ENCODE results near the gene SCNN1G.

The SCNN1G gene

DNA sequence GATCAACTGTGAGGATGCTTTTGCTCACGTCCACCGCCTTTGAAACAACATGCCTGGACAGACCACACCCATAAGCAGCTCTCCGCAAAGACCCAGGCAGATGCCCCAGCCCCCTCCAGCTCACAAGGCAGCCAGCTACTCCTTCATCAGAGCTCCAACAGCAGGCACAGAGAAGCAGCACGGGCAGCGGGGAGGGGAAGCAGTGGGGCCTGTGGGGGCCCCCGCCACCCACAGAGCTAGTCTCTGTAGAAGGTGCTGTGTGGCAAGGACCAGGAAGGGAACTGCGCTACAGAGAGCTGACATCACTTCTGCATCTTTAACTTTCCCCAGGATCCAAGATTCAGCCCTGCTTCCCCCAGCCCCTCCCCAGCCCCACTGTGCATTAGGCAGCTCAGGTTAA lies 10.0 kb upstream of the SCNN1G start:
- H3K9me3 Mint-ChIP-seq, result no peaks in the 10 kb centered on the region
- no peaks in the 10 kb centered on the region for H3K36me3 Mint-ChIP-seq (ENCODE audit: low read depth)
- H3K27me3 Mint-ChIP-seq (ENCODE audit: low read depth), result peaks cover 31% of the 10 kb centered on the region
- no peak overlapping the region for H3K27ac Mint-ChIP-seq
- H3K4me1 Mint-ChIP-seq (ENCODE audit: low read depth), result no peaks in the 10 kb centered on the region
- no peak overlapping the region for H3K4me3 Mint-ChIP-seq

DNA sequence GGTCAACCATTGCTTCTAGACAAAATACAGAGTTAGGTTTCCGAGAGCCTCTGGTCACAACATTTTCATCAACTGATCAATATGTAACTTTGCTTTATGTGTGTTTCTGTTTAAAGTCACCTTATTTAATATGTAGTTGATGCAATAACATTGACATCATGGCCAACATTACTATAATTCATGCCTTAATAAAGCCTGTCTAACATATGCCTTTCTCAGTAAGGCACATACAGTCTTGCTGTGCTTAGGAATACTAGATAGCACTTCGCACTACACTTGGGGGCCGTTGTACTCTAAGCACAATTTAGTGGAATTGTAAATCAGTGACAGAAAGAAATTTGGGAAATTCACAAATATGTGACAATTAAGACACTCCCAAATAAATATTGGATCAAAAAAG lies 9.6 kb upstream of the SCNN1G start:
- Mint-ChIP-seq H3K36me3 (ENCODE audit: low read depth) (no peaks in the 10 kb centered on the region), H3K27me3 (ENCODE audit: low read depth) (peaks cover 27% of the 10 kb centered on the region), H3K9me3 (no peaks in the 10 kb centered on the region), H3K4me3 (no peak overlapping the region), H3K4me1 (ENCODE audit: low read depth) (no peaks in the 10 kb centered on the region), H3K27ac (no peak overlapping the region)

GRCh38 chr16:23174622-23175021 lies 7.9 kb upstream of the SCNN1G start:
- Mint-ChIP-seq H3K4me3 (no peak overlapping the region), H3K4me1 (ENCODE audit: low read depth) (no peaks in the 10 kb centered on the region), H3K27me3 (ENCODE audit: low read depth) (peaks cover 34% of the 10 kb centered on the region), H3K36me3 (ENCODE audit: low read depth) (no peaks in the 10 kb centered on the region), H3K9me3 (no peaks in the 10 kb centered on the region), H3K27ac (no peak overlapping the region)

GRCh38 chr16:23175651-23176050 lies 6.9 kb upstream of the SCNN1G start:
- H3K27me3 Mint-ChIP-seq (ENCODE audit: low read depth), result peaks cover 29% of the 10 kb centered on the region
- no peaks in the 10 kb centered on the region for H3K9me3 Mint-ChIP-seq
- H3K36me3 Mint-ChIP-seq (ENCODE audit: low read depth), result no peaks in the 10 kb centered on the region
- no peaks in the 10 kb centered on the region for H3K4me1 Mint-ChIP-seq (ENCODE audit: low read depth)
- H3K4me3 Mint-ChIP-seq, result no peak overlapping the region
- no peak overlapping the region for H3K27ac Mint-ChIP-seq

- Mint-ChIP-seq H3K9me3 (no peaks in the 10 kb centered on the region), H3K27me3 (ENCODE audit: low read depth) (peaks cover 51% of the 10 kb centered on the region), H3K4me3 (no peak overlapping the region), H3K4me1 (ENCODE audit: low read depth) (peaks cover 4% of the 10 kb centered on the region), H3K27ac (no peak overlapping the region), H3K36me3 (ENCODE audit: low read depth) (no peaks in the 10 kb centered on the region)
Measured at GRCh38 chr16:23181506-23181905, 1.0 kb upstream of the SCNN1G start.

DNA sequence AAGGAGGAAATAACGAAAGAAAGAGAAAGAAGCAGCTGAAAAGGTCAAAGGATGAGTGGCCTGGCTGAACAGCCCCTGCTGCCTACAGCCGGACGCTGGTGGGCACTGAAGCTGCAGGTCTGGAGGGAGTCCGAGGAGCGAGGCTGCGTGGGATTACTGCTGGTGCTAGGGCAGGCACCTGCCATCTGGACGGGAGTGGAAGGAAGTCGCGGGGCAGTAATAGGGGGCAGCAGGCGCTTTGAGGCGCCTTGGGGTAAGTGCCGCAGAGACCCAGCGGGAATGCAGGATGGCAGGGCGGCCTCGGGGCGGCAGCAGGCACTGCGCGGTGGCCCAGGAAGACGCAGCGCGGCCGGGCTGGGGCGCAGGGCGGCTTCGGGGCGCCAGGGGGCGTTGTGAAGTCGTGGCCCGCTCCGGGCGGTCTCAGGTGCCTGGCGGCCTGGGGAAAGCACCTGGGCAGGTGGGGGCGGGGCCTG lies 303 bp upstream of the SCNN1G start:
- Mint-ChIP-seq H3K9me3 (no peaks in the 10 kb centered on the region), H3K36me3 (ENCODE audit: low read depth) (no peaks in the 10 kb centered on the region), H3K4me3 (no peak overlapping the region), H3K4me1 (ENCODE audit: low read depth) (peaks cover 4% of the 10 kb centered on the region), H3K27me3 (ENCODE audit: low read depth) (peaks cover 55% of the 10 kb centered on the region), H3K27ac (no peak overlapping the region)

DNA sequence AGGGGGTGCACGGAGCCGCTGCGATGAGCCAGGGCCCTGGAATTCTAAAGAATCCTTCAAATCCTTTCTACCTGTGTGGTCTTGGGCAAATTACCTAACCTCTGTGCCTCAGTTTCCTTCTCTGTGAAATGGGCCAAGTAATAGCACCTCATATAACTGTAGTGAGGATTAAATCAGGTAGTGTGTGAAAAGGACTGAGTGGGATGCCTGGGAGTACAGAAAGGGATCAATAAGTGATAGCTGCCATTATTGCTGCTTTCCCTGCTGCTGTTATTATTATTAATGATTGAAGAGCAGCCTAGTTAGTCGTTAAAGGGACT lies 958 bp downstream of the SCNN1G start:
- Mint-ChIP-seq H3K27ac (no peak overlapping the region), H3K36me3 (ENCODE audit: low read depth) (no peaks in the 10 kb centered on the region), H3K9me3 (no peaks in the 10 kb centered on the region), H3K27me3 (ENCODE audit: low read depth) (peaks cover 52% of the 10 kb centered on the region), H3K4me1 (ENCODE audit: low read depth) (peaks cover 4% of the 10 kb centered on the region), H3K4me3 (no peak overlapping the region)

GRCh38 chr16:23185656-23186055 lies 3.1 kb downstream of the SCNN1G start:
- H3K27ac Mint-ChIP-seq, result no peak overlapping the region
- peaks cover 4% of the 10 kb centered on the region for H3K4me1 Mint-ChIP-seq (ENCODE audit: low read depth)
- H3K27me3 Mint-ChIP-seq (ENCODE audit: low read depth), result peaks cover 48% of the 10 kb centered on the region
- no peaks in the 10 kb centered on the region for H3K36me3 Mint-ChIP-seq (ENCODE audit: low read depth)
- no peaks in the 10 kb centered on the region for H3K9me3 Mint-ChIP-seq
- H3K4me3 Mint-ChIP-seq, result no peak overlapping the region

GRCh38 chr16:23186171-23186570 lies 3.6 kb downstream of the SCNN1G start:
- Mint-ChIP-seq H3K36me3 (ENCODE audit: low read depth) (no peaks in the 10 kb centered on the region), H3K9me3 (no peaks in the 10 kb centered on the region), H3K4me1 (ENCODE audit: low read depth) (peaks cover 4% of the 10 kb centered on the region), H3K27me3 (ENCODE audit: low read depth) (peaks cover 44% of the 10 kb centered on the region), H3K27ac (no peak overlapping the region), H3K4me3 (no peak overlapping the region)

- peaks cover 33% of the 10 kb centered on the region for H3K27me3 Mint-ChIP-seq (ENCODE audit: low read depth)
- no peaks in the 10 kb centered on the region for H3K4me1 Mint-ChIP-seq (ENCODE audit: low read depth)
- H3K36me3 Mint-ChIP-seq (ENCODE audit: low read depth), result no peaks in the 10 kb centered on the region
- H3K4me3 Mint-ChIP-seq, result no peak overlapping the region
- no peaks in the 10 kb centered on the region for H3K9me3 Mint-ChIP-seq
- H3K27ac Mint-ChIP-seq, result no peak overlapping the region
Measured at GRCh38 chr16:23187341-23187740, 4.8 kb downstream of the SCNN1G start.

DNA sequence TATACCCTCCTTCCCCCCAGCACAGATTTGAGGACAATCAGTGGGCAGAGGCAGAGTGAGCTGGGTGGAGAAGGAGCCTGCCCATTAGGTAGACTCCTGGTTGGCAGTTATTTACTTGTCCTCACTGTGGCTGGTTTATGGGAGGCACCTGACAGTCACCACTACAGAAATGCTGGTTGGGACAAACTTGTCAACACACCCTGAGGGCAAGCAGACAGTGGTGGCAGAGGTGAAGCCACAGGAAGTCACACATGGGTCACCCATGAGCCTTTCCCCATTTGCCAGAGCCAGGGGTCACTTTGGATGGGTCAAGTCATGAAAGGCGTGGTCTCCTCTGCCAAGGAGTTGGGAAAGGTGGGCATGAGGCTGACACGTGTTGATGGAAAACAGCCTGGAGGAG lies 6.4 kb downstream of the SCNN1G start:
- Mint-ChIP-seq H3K4me3 (no peak overlapping the region), H3K9me3 (no peaks in the 10 kb centered on the region), H3K4me1 (ENCODE audit: low read depth) (no peaks in the 10 kb centered on the region), H3K27ac (no peak overlapping the region), H3K36me3 (ENCODE audit: low read depth) (no peaks in the 10 kb centered on the region), H3K27me3 (ENCODE audit: low read depth) (peaks cover 26% of the 10 kb centered on the region)

- Mint-ChIP-seq H3K4me1 (ENCODE audit: low read depth) (peaks cover 3% of the 10 kb centered on the region), H3K27ac (no peak overlapping the region), H3K9me3 (no peaks in the 10 kb centered on the region), H3K27me3 (ENCODE audit: low read depth) (peaks cover 19% of the 10 kb centered on the region), H3K4me3 (no peak overlapping the region), H3K36me3 (ENCODE audit: low read depth) (no peaks in the 10 kb centered on the region)
Measured at GRCh38 chr16:23194497-23195221, 12.1 kb downstream of the SCNN1G start.

GRCh38 chr16:23195366-23195978 lies 12.9 kb downstream of the SCNN1G start:
- no peaks in the 10 kb centered on the region for H3K36me3 Mint-ChIP-seq (ENCODE audit: low read depth)
- H3K27me3 Mint-ChIP-seq (ENCODE audit: low read depth), result peaks cover 19% of the 10 kb centered on the region
- H3K27ac Mint-ChIP-seq, result no peak overlapping the region
- no peak overlapping the region for H3K4me3 Mint-ChIP-seq
- H3K9me3 Mint-ChIP-seq, result no peaks in the 10 kb centered on the region
- peaks cover 3% of the 10 kb centered on the region for H3K4me1 Mint-ChIP-seq (ENCODE audit: low read depth)

GRCh38 chr16:23196539-23196938 lies 14.0 kb downstream of the SCNN1G start:
- Mint-ChIP-seq H3K4me3 (no peak overlapping the region), H3K36me3 (ENCODE audit: low read depth) (no peaks in the 10 kb centered on the region), H3K9me3 (no peaks in the 10 kb centered on the region), H3K27ac (no peak overlapping the region), H3K27me3 (ENCODE audit: low read depth) (peaks cover 19% of the 10 kb centered on the region), H3K4me1 (ENCODE audit: low read depth) (peaks cover 3% of the 10 kb centered on the region)

DNA sequence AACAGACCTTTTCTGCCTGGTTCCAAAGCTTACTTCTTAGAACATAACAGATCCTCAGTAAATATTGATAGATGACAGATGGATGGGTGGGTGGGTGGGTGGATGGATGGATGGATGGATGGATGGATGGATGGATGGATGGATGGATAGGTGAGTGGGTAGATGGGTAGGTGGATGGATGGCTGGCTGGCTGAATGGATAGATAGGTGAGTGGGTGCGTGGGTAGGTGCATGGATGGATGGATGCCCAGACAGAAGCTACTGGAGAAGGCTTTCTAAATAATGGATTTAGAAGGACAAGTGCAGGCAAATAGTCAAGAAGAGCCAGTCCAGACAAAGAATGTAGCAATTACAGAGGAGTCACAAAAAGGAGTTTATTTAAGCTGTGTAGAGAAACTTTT lies 19.6 kb downstream of the SCNN1G start:
- no peaks in the 10 kb centered on the region for H3K4me1 Mint-ChIP-seq (ENCODE audit: low read depth)
- no peaks in the 10 kb centered on the region for H3K9me3 Mint-ChIP-seq
- peaks cover 17% of the 10 kb centered on the region for H3K27me3 Mint-ChIP-seq (ENCODE audit: low read depth)
- no peak overlapping the region for H3K4me3 Mint-ChIP-seq
- no peaks in the 10 kb centered on the region for H3K36me3 Mint-ChIP-seq (ENCODE audit: low read depth)
- H3K27ac Mint-ChIP-seq, result no peak overlapping the region

Measured in T-helper 1 cell treated with Interleukin-12 subunit alpha and Interleukin-12 subunit beta and Interleukin-4 antibody, amounts not matched to agents 30 μg/mL and 1 μg/mL, for 36 hours (primary cell).